ENCODE data around the gene TRPM2. TPM values are rescaled to one million over a fixed set of nuclear protein-coding genes. Genes with fewer than 3 reads are reported as not detected.

Gene TRPM2
- total RNA-seq, 1 experiment from 2014 or later = 0.26 TPM

DNA sequence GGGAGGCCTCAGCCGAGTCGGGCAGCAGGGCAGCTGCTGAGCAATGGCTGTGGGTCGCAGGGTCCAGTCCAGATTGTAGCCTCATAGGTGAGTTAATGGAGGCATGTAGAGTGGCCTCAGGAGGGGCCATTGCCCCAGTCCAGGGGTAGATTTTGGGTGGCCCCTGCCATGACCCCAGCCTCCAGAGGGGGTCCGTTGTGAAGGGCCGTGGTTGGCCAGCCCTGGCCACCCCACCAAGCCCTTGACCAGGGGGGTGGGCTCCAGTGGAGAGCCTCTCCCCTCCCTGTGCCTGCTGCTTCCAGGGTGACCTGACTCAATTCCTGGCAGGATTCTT, 26.1 kb downstream of the TRPM2 start:
- CTCF ChIA-PET = no interaction called here
- Histone ChIP-seq H3K9me3 (ENCODE audit: control insufficient read depth, insufficient read depth, low read depth, low read length) (no peaks in the 10 kb centered on the region), H3K36me3 (ENCODE audit: control insufficient read depth, insufficient read depth, low read length) (no peaks in the 10 kb centered on the region), H3K27ac (ENCODE audit: low read length) (no peak overlapping the region), H3K27me3 (ENCODE audit: control insufficient read depth, insufficient read depth, low read length) (no peaks in the 10 kb centered on the region), H3K4me3 (ENCODE audit: low read depth in 2 of 2, low read length in 2 of 2) (no peak overlapping the region), H3K4me1 (ENCODE audit: control insufficient read depth, insufficient read depth, low read length) (no peaks in the 10 kb centered on the region)
- TF ChIP-seq TCF7L2 (IDR thresholded peaks at IDR 0.05; ENCODE audit: low read depth, low read length) (no peak), SIN3A (IDR thresholded peaks at IDR 0.05; ENCODE audit: borderline replicate concordance, insufficient read depth, low read depth, low read length) (no peak), POLR2AphosphoS5 (IDR thresholded peaks at IDR 0.05; ENCODE audit: low read depth, low read length) (no peak)
- TF ChIP-seq, protein P1, sequence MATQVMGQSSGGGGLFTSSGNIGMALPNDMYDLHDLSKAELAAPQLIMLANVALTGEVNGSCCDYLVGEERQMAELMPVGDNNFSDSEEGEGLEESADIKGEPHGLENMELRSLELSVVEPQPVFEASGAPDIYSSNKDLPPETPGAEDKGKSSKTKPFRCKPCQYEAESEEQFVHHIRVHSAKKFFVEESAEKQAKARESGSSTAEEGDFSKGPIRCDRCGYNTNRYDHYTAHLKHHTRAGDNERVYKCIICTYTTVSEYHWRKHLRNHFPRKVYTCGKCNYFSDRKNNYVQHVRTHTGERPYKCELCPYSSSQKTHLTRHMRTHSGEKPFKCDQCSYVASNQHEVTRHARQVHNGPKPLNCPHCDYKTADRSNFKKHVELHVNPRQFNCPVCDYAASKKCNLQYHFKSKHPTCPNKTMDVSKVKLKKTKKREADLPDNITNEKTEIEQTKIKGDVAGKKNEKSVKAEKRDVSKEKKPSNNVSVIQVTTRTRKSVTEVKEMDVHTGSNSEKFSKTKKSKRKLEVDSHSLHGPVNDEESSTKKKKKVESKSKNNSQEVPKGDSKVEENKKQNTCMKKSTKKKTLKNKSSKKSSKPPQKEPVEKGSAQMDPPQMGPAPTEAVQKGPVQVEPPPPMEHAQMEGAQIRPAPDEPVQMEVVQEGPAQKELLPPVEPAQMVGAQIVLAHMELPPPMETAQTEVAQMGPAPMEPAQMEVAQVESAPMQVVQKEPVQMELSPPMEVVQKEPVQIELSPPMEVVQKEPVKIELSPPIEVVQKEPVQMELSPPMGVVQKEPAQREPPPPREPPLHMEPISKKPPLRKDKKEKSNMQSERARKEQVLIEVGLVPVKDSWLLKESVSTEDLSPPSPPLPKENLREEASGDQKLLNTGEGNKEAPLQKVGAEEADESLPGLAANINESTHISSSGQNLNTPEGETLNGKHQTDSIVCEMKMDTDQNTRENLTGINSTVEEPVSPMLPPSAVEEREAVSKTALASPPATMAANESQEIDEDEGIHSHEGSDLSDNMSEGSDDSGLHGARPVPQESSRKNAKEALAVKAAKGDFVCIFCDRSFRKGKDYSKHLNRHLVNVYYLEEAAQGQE (IDR thresholded peaks at IDR 0.05; ENCODE audit: insufficient read depth in 1 of 2, low read depth in 2 of 2, low read length in 1 of 2) = no peak
- TF ChIP-seq, protein P2, sequence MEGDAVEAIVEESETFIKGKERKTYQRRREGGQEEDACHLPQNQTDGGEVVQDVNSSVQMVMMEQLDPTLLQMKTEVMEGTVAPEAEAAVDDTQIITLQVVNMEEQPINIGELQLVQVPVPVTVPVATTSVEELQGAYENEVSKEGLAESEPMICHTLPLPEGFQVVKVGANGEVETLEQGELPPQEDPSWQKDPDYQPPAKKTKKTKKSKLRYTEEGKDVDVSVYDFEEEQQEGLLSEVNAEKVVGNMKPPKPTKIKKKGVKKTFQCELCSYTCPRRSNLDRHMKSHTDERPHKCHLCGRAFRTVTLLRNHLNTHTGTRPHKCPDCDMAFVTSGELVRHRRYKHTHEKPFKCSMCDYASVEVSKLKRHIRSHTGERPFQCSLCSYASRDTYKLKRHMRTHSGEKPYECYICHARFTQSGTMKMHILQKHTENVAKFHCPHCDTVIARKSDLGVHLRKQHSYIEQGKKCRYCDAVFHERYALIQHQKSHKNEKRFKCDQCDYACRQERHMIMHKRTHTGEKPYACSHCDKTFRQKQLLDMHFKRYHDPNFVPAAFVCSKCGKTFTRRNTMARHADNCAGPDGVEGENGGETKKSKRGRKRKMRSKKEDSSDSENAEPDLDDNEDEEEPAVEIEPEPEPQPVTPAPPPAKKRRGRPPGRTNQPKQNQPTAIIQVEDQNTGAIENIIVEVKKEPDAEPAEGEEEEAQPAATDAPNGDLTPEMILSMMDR (IDR thresholded peaks at IDR 0.05) = no peak
- no peak for DNase-seq (ENCODE audit: low read depth, low spot score)
- ATAC-seq = no peak
- BruUV-seq (replicated peaks) = no TSS peak
- in situ Hi-C loops (cut with HindIII; ENCODE audit: low pct_unique_long_range_greater_than_20kb, low sequenced_read_pairs) = no loop called here
- POLR2A ChIA-PET = no interaction called here
- intact Hi-C loops (cut with micrococcal nuclease; ENCODE audit: unreplicated experiment) = no loop called here

DNA sequence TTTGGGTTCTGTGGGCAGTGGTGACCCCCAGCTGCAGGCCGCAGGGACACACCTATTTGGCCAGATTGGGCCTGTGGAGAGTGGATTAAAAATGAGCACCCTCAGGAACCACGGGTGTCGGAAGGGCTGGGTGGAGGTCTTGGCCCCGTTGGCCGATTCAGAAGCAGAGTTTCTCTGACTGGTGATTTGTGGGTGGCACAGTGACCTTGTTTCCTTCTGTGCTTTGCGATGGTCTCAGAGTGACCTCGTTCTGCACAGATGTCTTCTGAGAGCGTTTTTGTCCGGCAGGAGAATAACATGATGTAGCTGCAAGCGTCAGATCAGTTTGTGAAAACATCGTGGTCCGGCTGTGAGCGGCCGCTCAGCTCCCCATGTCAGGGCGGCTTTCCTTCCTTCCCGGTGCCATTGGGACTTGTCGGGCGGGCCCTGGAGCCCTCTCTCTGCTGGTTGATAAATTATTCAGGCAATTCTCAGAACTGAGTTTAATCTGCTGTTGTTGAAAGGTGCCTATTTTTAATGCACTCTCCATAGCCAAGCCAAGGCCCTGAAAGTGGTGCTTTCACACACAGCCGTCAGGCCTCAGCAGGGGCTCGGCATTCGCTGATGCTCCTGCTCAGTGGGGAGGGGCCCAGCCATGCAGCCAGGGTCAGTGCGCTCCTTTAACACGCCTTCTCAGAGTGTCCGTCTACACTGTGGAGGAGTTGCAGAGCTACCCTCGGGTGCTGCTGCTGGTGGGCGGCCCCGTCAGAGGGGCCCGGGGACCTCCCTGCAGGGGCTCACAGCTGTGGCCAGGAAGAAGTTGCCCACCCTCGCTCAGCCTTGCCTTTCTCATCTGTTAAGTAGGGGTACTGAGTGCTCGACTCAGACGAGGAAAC, 26.8 kb downstream of the TRPM2 start:
- in situ Hi-C loops (cut with HindIII; ENCODE audit: low pct_unique_long_range_greater_than_20kb, low sequenced_read_pairs) = no loop called here
- Histone ChIP-seq H3K27me3 (ENCODE audit: control insufficient read depth, insufficient read depth, low read length) (no peaks in the 10 kb centered on the region), H3K4me1 (ENCODE audit: control insufficient read depth, insufficient read depth, low read length) (no peaks in the 10 kb centered on the region), H3K4me3 (ENCODE audit: low read depth in 2 of 2, low read length in 2 of 2) (no peak overlapping the region), H3K9me3 (ENCODE audit: control insufficient read depth, insufficient read depth, low read depth, low read length) (no peaks in the 10 kb centered on the region), H3K36me3 (ENCODE audit: control insufficient read depth, insufficient read depth, low read length) (no peaks in the 10 kb centered on the region), H3K27ac (ENCODE audit: low read length) (no peak overlapping the region)
- TF ChIP-seq SIN3A (IDR thresholded peaks at IDR 0.05; ENCODE audit: borderline replicate concordance, insufficient read depth, low read depth, low read length) = no peak
- TF ChIP-seq, protein P1 (IDR thresholded peaks at IDR 0.05; ENCODE audit: insufficient read depth in 1 of 2, low read depth in 2 of 2, low read length in 1 of 2) = no peak
- TF ChIP-seq, protein P2 (IDR thresholded peaks at IDR 0.05) = no peak
- TF ChIP-seq POLR2AphosphoS5 (IDR thresholded peaks at IDR 0.05; ENCODE audit: low read depth, low read length) = no peak
- no peak for TF ChIP-seq TCF7L2 (IDR thresholded peaks at IDR 0.05; ENCODE audit: low read depth, low read length)
- DNase-seq (ENCODE audit: low read depth, low spot score) = no peak
- intact Hi-C loops (cut with micrococcal nuclease; ENCODE audit: unreplicated experiment) = no loop called here
- CTCF ChIA-PET = no interaction called here
- POLR2A ChIA-PET = no interaction called here
- BruUV-seq (replicated peaks) = no TSS peak
- no peak for ATAC-seq
